GM23338 (cell line): Measurements from ENCODE around the gene PPP1R37. TPM values are rescaled to one million over a fixed set of nuclear protein-coding genes. Genes with fewer than 3 reads are reported as not detected.
A peak's percentile ranks its signal among the peaks of the same experiment; 100 is the strongest.

Experiments used
- ATAC-seq: fragments of 200-7000 bp; cut with Tn5 transposase; 3 replicates; pipeline ENCODE4 v1.9.1; 2020
- DNase-seq: peaks from one replicate; pipeline ENCODE4 v3.0.0-alpha.2; 2015; ENCODE audit warnings: low spot score
- H2AFZ ChIP-seq: fragments of 200-600 bp; sonication (generic); 2 replicates; pipeline ENCODE4 v1.8.0; 2016; ENCODE audit warnings: antibody characterized with exemption, mild to moderate bottlenecking, moderate library complexity
- H3F3A ChIP-seq: fragments of 200-600 bp; sonication (generic); replicated peaks from 2 replicates; pipeline ENCODE4 v1.8.0; 2017; ENCODE audit warnings: antibody characterized with exemption, mixed run types, low read depth
- H3K27ac ChIP-seq: fragments of 200-600 bp; sonication (generic); 2 replicates; pipeline ENCODE4 v1.6.1; 2016; ENCODE audit warnings: low read depth
- H3K27me3 ChIP-seq: fragments of 200-600 bp; sonication (generic); 2 replicates; pipeline ENCODE4 v1.8.0; 2016; ENCODE audit warnings: mild to moderate bottlenecking, mixed run types, moderate library complexity; ENCODE audit not compliant: insufficient read depth
- H3K36me3 ChIP-seq: fragments of 200-600 bp; sonication (generic); 2 replicates; pipeline ENCODE4 v1.8.0; 2016; ENCODE audit warnings: mild to moderate bottlenecking; ENCODE audit not compliant: insufficient read depth
- H3K4me1 ChIP-seq: fragments of 200-600 bp; sonication (generic); 2 replicates; pipeline ENCODE4 v1.8.0; 2016; ENCODE audit warnings: mild to moderate bottlenecking, moderate library complexity; ENCODE audit not compliant: insufficient read depth
- H3K4me2 ChIP-seq: fragments of 200-600 bp; sonication (generic); 2 replicates; pipeline ENCODE4 v1.7.1; 2017; ENCODE audit warnings: mixed run types
- H3K4me3 ChIP-seq: fragments of 200-600 bp; sonication (generic); 2 replicates; pipeline ENCODE4 v1.6.1; 2016; ENCODE audit warnings: mixed run types
- H3K79me2 ChIP-seq: fragments of 200-600 bp; sonication (generic); replicated peaks from 2 replicates; pipeline ENCODE4 v1.8.0; 2017; ENCODE audit warnings: mild to moderate bottlenecking; ENCODE audit not compliant: insufficient read depth
- H3K9me2 ChIP-seq: fragments of 200-600 bp; sonication (generic); 2 replicates; pipeline ENCODE4 v1.8.0; 2017; ENCODE audit not compliant: insufficient read depth
- H4K20me1 ChIP-seq: fragments of 200-600 bp; sonication (generic); replicated peaks from 2 replicates; pipeline ENCODE4 v1.8.0; 2017; ENCODE audit warnings: mild to moderate bottlenecking; ENCODE audit not compliant: insufficient read depth
- H3K27ac Mint-ChIP-seq: 2 replicates; pipeline ENCODE4 v1.8.0; 2020; ENCODE audit warnings: inconsistent platforms, mild to moderate bottlenecking, moderate library complexity, mixed read lengths
- H3K27me3 Mint-ChIP-seq: 3 replicates; pipeline ENCODE4 v1.8.0; 2022; ENCODE audit warnings: low read depth, mild to moderate bottlenecking, moderate library complexity, mixed read lengths, inconsistent platforms; ENCODE audit not compliant: insufficient read depth, poor library complexity
- H3K36me3 Mint-ChIP-seq: 3 replicates; pipeline ENCODE4 v1.8.0; 2021; ENCODE audit warnings: low read depth, mild to moderate bottlenecking, inconsistent platforms, moderate library complexity, mixed read lengths
- H3K4me1 Mint-ChIP-seq: 3 replicates; pipeline ENCODE4 v1.8.0; 2020; ENCODE audit warnings: mild to moderate bottlenecking, inconsistent platforms, mixed read lengths
- H3K4me3 Mint-ChIP-seq: 3 replicates; pipeline ENCODE4 v1.8.0; 2021; ENCODE audit warnings: moderate library complexity, mild to moderate bottlenecking, inconsistent platforms, mixed read lengths
- H3K9me3 Mint-ChIP-seq: 3 replicates; pipeline ENCODE4 v1.8.0; 2020; ENCODE audit warnings: moderate library complexity, mild to moderate bottlenecking, inconsistent platforms, mixed read lengths
- CREB1 ChIP-seq: fragments of 250-450 bp; sonication (Bioruptor Pico); IDR thresholded peaks from 2 replicates; pipeline ENCODE4 v1.5.0; 2020; ENCODE audit warnings: low read depth, mild to moderate bottlenecking, moderate library complexity
- EZH2 ChIP-seq: fragments of 200-600 bp; sonication (generic); IDR thresholded peaks from one replicate; pipeline ENCODE4 v1.8.0; 2017; ENCODE audit warnings: antibody characterized with exemption, mild to moderate bottlenecking, low read depth; ENCODE audit not compliant: unreplicated experiment
- EZH2phosphoT487 ChIP-seq: fragments of 200-600 bp; sonication (generic); IDR thresholded peaks from one replicate; pipeline ENCODE4 v1.8.1; 2018; ENCODE audit warnings: antibody characterized with exemption; ENCODE audit not compliant: unreplicated experiment
- JUNB ChIP-seq: IDR thresholded peaks from one replicate; pipeline ENCODE4 v1.6.1; 2016; ENCODE audit warnings: antibody characterized with exemption; ENCODE audit not compliant: unreplicated experiment
- NANOG ChIP-seq: IDR thresholded peaks from 2 replicates; pipeline ENCODE4 v1.6.1; 2016; ENCODE audit warnings: antibody characterized with exemption, borderline replicate concordance
- POLR2AphosphoS5 ChIP-seq: IDR thresholded peaks from 2 replicates; pipeline ENCODE4 v1.6.1; 2016; ENCODE audit warnings: antibody characterized with exemption, low read depth
- REST ChIP-seq: IDR thresholded peaks from one replicate; pipeline ENCODE4 v1.6.1; 2018; ENCODE audit warnings: antibody characterized with exemption; ENCODE audit not compliant: unreplicated experiment
- STAT1 ChIP-seq: IDR thresholded peaks from one replicate; pipeline ENCODE4 v1.6.1; 2016; ENCODE audit warnings: antibody characterized with exemption; ENCODE audit not compliant: unreplicated experiment
- ZNF114 ChIP-seq: fragments of 250-450 bp; sonication (Bioruptor Pico); IDR thresholded peaks from 2 replicates; pipeline ENCODE4 v1.5.0; 2020; ENCODE audit warnings: mild to moderate bottlenecking, moderate library complexity
- ZNF331 ChIP-seq: fragments of 250-450 bp; sonication (Bioruptor Pico); IDR thresholded peaks from 2 replicates; pipeline ENCODE4 v1.5.0; 2020; ENCODE audit warnings: low read depth, mild to moderate bottlenecking, moderate library complexity
- ZNF462 ChIP-seq: fragments of 250-450 bp; sonication (Bioruptor Pico); IDR thresholded peaks from 2 replicates; pipeline ENCODE4 v1.5.0; 2020; ENCODE audit warnings: mild to moderate bottlenecking, moderate library complexity
- polyA plus RNA-seq: library from polyadenylated mRNA; unstranded; fragments of >200 nt; fragmentation: Nextera tagmentation; extraction: Ambion mirVana; gene quantifications from 2 replicates; pipeline ENCODE4 v1.2.1, GENCODE V29; 2016
- total RNA-seq: library from RNA; depleted of rRNA; stranded (reverse); fragments of >200 nt; shearing (Covaris generic); gene quantifications from 2 replicates; pipeline ENCODE4 v1.2.3, GENCODE V29; 2014
- TF ChIP-seq, protein P1 (sequence below), 2 experiments: fragments of 200-600 bp in 1 of 2; sonication (generic) in 1 of 2; conservative IDR thresholded peaks; 2 replicates each; pipeline versions ENCODE4 v1.5.1 to v1.6.1; 2016 to 2017; ENCODE audit warnings: antibody characterized with exemption in 2 of 2, low read depth in 2 of 2, mild to moderate bottlenecking in 2 of 2, moderate library complexity in 1 of 2
- TF ChIP-seq, protein P2 (sequence below): IDR thresholded peaks from 2 replicates; pipeline ENCODE4 v1.6.1; 2016; ENCODE audit warnings: antibody characterized with exemption

Gene PPP1R37
- total and polyA plus RNA-seq, 2 experiments from 2014 or later, result 6.9 to 47.2 TPM

- Histone ChIP-seq H3K9me2 (no peaks in the 10 kb centered on the region), H3K27ac (no peak overlapping the region), H3K4me2 (no peak overlapping the region), H4K20me1 (peaks cover 5% of the 10 kb centered on the region), H3K36me3 (no peaks in the 10 kb centered on the region), H2AFZ (no peak overlapping the region), H3K4me1 (peaks cover 17% of the 10 kb centered on the region; the same call in 1 of the 2 replicates), H3K4me3 (no peak overlapping the region), H3K27me3 (no peaks in the 10 kb centered on the region), H3F3A (no peaks in the 10 kb centered on the region), H3K79me2 (peaks cover 62% of the 10 kb centered on the region)
- H3K4me3 Mint-ChIP-seq, result no peak overlapping the region
- H3K36me3 Mint-ChIP-seq, result no peaks in the 10 kb centered on the region; the same call in 2 of the 3 replicates
- no peaks in the 10 kb centered on the region for H3K9me3 Mint-ChIP-seq
- peaks cover 43% of the 10 kb centered on the region for H3K4me1 Mint-ChIP-seq
- no peak for ATAC-seq
- H3K27me3 Mint-ChIP-seq, result peaks cover 13% of the 10 kb centered on the region
- peak overlapping the region; percentile 23; the same call in 1 of the 2 replicates for H3K27ac Mint-ChIP-seq
- TF ChIP-seq STAT1, result no peak
- TF ChIP-seq POLR2AphosphoS5, result no peak
- no peak for TF ChIP-seq JUNB
- no peak for TF ChIP-seq EZH2
- no peak for TF ChIP-seq ZNF114
- TF ChIP-seq NANOG, result no peak
- TF ChIP-seq, protein P1, sequence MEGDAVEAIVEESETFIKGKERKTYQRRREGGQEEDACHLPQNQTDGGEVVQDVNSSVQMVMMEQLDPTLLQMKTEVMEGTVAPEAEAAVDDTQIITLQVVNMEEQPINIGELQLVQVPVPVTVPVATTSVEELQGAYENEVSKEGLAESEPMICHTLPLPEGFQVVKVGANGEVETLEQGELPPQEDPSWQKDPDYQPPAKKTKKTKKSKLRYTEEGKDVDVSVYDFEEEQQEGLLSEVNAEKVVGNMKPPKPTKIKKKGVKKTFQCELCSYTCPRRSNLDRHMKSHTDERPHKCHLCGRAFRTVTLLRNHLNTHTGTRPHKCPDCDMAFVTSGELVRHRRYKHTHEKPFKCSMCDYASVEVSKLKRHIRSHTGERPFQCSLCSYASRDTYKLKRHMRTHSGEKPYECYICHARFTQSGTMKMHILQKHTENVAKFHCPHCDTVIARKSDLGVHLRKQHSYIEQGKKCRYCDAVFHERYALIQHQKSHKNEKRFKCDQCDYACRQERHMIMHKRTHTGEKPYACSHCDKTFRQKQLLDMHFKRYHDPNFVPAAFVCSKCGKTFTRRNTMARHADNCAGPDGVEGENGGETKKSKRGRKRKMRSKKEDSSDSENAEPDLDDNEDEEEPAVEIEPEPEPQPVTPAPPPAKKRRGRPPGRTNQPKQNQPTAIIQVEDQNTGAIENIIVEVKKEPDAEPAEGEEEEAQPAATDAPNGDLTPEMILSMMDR (conservative IDR thresholded peaks at IDR 0.05; ENCODE audit: low read depth in 2 of 2), result no peak
- TF ChIP-seq EZH2phosphoT487, result no peak
- no peak for TF ChIP-seq CREB1
- TF ChIP-seq, protein P2, sequence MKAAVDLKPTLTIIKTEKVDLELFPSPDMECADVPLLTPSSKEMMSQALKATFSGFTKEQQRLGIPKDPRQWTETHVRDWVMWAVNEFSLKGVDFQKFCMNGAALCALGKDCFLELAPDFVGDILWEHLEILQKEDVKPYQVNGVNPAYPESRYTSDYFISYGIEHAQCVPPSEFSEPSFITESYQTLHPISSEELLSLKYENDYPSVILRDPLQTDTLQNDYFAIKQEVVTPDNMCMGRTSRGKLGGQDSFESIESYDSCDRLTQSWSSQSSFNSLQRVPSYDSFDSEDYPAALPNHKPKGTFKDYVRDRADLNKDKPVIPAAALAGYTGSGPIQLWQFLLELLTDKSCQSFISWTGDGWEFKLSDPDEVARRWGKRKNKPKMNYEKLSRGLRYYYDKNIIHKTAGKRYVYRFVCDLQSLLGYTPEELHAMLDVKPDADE, result no peak
- TF ChIP-seq ZNF462, result no peak
- no peak for TF ChIP-seq ZNF331 (CRISPR knock-in tag)
- no peak for TF ChIP-seq REST
- DNase-seq, result no peak
These were observed 42.4 kb downstream of the PPP1R37 start for GRCh38 chr19:45135176-45135885.
